D721Med (cell line): Measurements from ENCODE around the gene MAN2C1.
"Not testable (repeated sequence)": the region's sequence is repeated elsewhere in the genome, so short reads cannot be mapped to it uniquely, and the experiment has no call there.

Experiments used
- DNase-seq: peaks from one replicate; pipeline ENCODE4 v3.0.0; 2011; ENCODE audit warnings: low spot score; ENCODE audit not compliant: insufficient read length
- FAIRE-seq: peaks from 2 replicates; lab custom pipeline; 2011; peaks lifted over from hg19 to GRCh38; lab: Jason Lieb, UNC
- CTCF ChIP-seq: IDR thresholded peaks from 2 replicates; pipeline ENCODE4 v1.5.1; 2012; ENCODE audit warnings: mild to moderate bottlenecking, control low read depth; ENCODE audit not compliant: insufficient read depth; ENCODE audit errors: missing control alignments

MAN2C1 gene

DNA sequence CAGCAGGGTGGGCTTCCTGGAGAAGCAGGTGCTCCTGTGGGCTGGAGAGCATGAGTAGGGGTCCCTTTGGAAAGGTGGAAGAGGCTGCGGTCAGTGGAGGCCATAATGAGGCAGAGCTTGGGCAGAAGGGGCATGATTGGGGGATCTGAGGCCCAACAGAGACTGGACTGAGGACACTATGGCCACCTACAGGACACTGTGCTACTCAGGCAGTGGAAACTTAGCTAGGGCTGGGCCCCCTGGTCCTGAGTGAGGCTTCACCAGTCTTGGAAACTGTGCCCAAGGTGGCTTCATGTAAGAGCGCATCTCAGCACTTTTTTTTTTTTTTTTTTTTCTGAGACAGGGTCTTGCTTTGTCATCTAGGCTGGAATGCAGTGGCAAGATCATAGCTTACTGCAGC is 38.8 kb downstream of the MAN2C1 start:
- no peak for TF ChIP-seq CTCF
- FAIRE-seq: no peak
- no peak for DNase-seq

- DNase-seq (no peak), FAIRE-seq (no peak)
- TF ChIP-seq CTCF: no peak
Measured at GRCh38 chr15:75328493-75329314, 39.7 kb downstream of the MAN2C1 start.

GRCh38 chr15:75327491-75327890 is 40.9 kb downstream of the MAN2C1 start:
- no peak for DNase-seq
- TF ChIP-seq CTCF: no peak
- no peak for FAIRE-seq

- DNase-seq (no peak), FAIRE-seq (no peak)
- no peak for TF ChIP-seq CTCF
Measured at GRCh38 chr15:75327005-75327404, 41.4 kb downstream of the MAN2C1 start.

DNA sequence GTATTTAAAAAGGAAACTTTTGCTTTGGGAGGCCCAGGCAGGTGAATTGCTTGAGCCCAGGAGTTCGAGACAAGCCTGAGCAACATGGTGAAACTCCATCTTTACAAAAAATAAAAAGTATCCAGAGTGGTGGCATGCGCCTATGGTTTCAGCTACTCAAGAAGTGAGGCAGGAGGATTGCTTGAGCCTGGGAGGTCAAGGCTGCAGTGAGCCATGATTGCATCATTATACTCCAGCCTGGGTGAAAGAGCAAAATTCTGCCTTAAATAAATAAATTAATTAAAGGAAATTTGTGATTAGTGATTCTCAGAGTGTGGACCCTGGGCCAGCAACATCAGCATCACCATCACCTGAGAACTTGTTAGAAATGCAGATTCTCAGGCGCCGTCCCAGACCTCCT is 42.5 kb downstream of the MAN2C1 start:
- FAIRE-seq (no peak), DNase-seq (no peak)
- TF ChIP-seq CTCF: no peak

DNA sequence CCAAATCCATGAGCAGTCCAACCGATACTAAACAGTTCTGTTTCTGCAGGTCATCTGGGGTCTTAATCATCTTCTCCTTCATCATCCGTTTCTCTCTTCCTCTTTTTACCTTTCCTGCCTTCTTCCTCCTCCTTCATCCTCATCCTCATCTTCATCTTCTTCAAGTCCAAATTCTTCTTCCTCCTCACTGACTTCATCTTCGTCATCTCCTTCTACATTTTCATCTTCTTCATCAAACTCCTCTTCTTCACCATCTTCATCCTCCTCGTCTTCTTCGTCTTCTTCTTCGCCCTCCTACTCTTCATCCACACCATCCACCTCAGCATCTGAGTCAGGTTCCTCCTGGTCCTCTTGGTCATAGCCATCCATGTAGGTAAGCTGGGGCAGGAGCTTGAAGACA is 46.7 kb downstream of the MAN2C1 start:
- no peak for FAIRE-seq
- no peak for DNase-seq

DNA sequence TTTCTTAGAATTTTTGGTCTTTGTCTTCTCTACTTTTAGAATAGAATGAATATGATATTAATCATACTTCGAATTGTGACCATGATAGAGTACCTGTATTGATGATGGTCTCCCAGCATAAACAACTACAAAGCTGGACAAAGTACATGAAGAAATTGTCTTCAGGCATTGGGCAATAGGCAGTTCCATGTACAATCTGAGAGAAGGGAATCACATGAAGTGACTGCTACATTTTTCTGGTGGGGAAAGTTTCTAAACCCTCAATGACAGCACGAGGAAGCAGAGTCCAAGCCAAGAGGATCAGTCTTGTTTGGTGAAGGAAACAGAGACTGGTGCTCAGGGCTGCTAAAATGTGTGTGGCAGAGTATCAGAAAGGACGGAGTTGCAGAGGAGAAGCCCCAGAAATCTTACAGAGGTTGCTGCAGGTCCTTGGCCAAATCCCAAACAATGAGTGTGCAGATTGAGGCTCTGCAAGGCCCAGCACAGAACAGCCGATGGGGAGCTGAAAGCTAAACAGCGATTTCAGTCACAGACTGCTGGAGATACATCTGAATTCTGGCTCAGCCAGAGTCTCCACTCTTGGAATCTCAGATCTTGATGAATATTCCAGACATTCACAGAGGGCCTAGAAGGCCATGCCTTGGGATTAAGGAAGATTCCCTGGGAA is 49.0 kb downstream of the MAN2C1 start:
- not testable (repeated sequence) for DNase-seq, FAIRE-seq

More for the DNA sequence above, 46.7 kb downstream of the MAN2C1 start:
- no peak for TF ChIP-seq CTCF
